Lung (tissue), 12 donors: ENCODE data around the gene ANKRD6. TPM values are rescaled to one million over a fixed set of nuclear protein-coding genes. Genes with fewer than 3 reads are reported as not detected.

ENCODE experiments used
- ATAC-seq: fragments of 200-7000 bp; cut with Tn5 transposase; one replicate; pipeline ENCODE4 v1.9.1; 2020; ENCODE audit warnings: moderate number of reproducible peaks; ENCODE audit not compliant: insufficient read depth, low FRiP score
- DNase-seq, 3 donors: peaks; one replicate each; pipeline ENCODE4 v3.0.0-alpha.2; 2013 to 2017
- H3K27ac ChIP-seq, 2 donors: one replicate each; pipeline ENCODE4 v1.5.1; 2013; ENCODE audit warnings: mild to moderate bottlenecking in 2 of 2, moderate library complexity in 2 of 2, control low read depth in 1 of 2, inconsistent platforms in 1 of 2, low read depth in 1 of 2, low read length in 1 of 2
- H3K27me3 ChIP-seq, 3 donors: one replicate each; pipeline ENCODE4 v1.5.1; 2013; ENCODE audit warnings: low read length in 2 of 3; ENCODE audit not compliant: control insufficient read depth in 3 of 3, insufficient read depth in 3 of 3
- H3K36me3 ChIP-seq, 4 donors: one replicate each; pipeline ENCODE4 v1.5.1; 2013; ENCODE audit warnings: low read length in 4 of 4, mild to moderate bottlenecking in 1 of 4, moderate library complexity in 1 of 4; ENCODE audit not compliant: control insufficient read depth in 4 of 4, insufficient read depth in 4 of 4
- H3K4me1 ChIP-seq, 5 donors: one replicate each; pipeline ENCODE4 v1.5.1; 2013; ENCODE audit warnings: low read length in 5 of 5, mild to moderate bottlenecking in 2 of 5, moderate library complexity in 1 of 5; ENCODE audit not compliant: control insufficient read depth in 5 of 5, insufficient read depth in 5 of 5
- H3K4me3 ChIP-seq: one replicate; pipeline ENCODE4 v1.5.1; 2013; ENCODE audit warnings: mild to moderate bottlenecking, control low read depth, moderate library complexity
- H3K9ac ChIP-seq, 2 donors: one replicate each; pipeline ENCODE4 v1.5.1; 2013; ENCODE audit warnings: low read length in 2 of 2, control low read depth in 1 of 2; ENCODE audit not compliant: insufficient read depth in 1 of 2
- H3K9me3 ChIP-seq, 4 donors: one replicate each; pipeline ENCODE4 v1.5.1; 2013; ENCODE audit warnings: low read length in 3 of 4, mild to moderate bottlenecking in 1 of 4, moderate library complexity in 1 of 4; ENCODE audit not compliant: control insufficient read depth in 4 of 4, insufficient read depth in 3 of 4
- CTCF ChIP-seq: IDR thresholded peaks from 2 replicates; pipeline ENCODE4 v1.5.1; 2012; ENCODE audit warnings: mild to moderate bottlenecking; ENCODE audit errors: control extremely low read depth, extremely low read depth
- WGBS, 2 donors: extraction: QIAGEN DNeasy Blood & Tissue Kit; methylation state at CpG; one replicate each; pipeline ENCODE4 v1.1.7; 2013; 5-methylcytosine and 5-hydroxymethylcytosine counted together
- polyA plus RNA-seq, 2 donors: library from polyadenylated mRNA; stranded (reverse); fragments of 200-250 nt; gene quantifications; one replicate each; pipeline ENCODE4 v1.2.1, GENCODE V29; 2013
- total RNA-seq, 2 donors: library from RNA; depleted of rRNA in 1 of 2; stranded (reverse); fragments of >200 nt in 1 of 2; gene quantifications; one replicate each; pipeline ENCODE4 v1.2.1, GENCODE V29; 2014 to 2021
- donor health status: control.
- donor health status: control.
- donor health status: Bipolar disorder and iron deficiency.
- donor health status: healthy.
- donor health status: DM: yes; HTN: yes; CAD: no.

The ANKRD6 gene
- total and polyA plus RNA-seq, 4 donors = 4.4 to 29.4 (median 16.0) TPM

- Histone ChIP-seq H3K27me3 (no peaks in the 10 kb centered on the region), H3K36me3 (no peaks in the 10 kb centered on the region), H3K27ac (no peak overlapping the region), H3K9me3 (peaks cover 0 to 3% (median 0%) of the 10 kb centered on the region in 4 donors), H3K9ac (no peak overlapping the region), H3K4me3 (no peak overlapping the region), H3K4me1 (no peaks in the 10 kb centered on the region)
- DNase-seq = no peak
- WGBS, 2 donors = 77 to 82% methylated on average over 5 of the region's 5 CpGs
- TF ChIP-seq CTCF = no peak
- no peak for ATAC-seq
Observed at GRCh38 chr6:89553431-89553830, 120.5 kb downstream of the ANKRD6 start.

- no peak for TF ChIP-seq CTCF
- ATAC-seq (no peak), DNase-seq (no peak)
- Histone ChIP-seq H3K4me3 (no peak overlapping the region), H3K27me3 (no peaks in the 10 kb centered on the region), H3K36me3 (no peaks in the 10 kb centered on the region), H3K9me3 (peaks cover 0 to 3% (median 0%) of the 10 kb centered on the region in 4 donors), H3K27ac (no peak overlapping the region), H3K9ac (no peak overlapping the region), H3K4me1 (no peaks in the 10 kb centered on the region)
- 96 to 97% methylated on average over 5 of the region's 5 CpGs for whole genome bisulfite sequencing, 2 donors
Observed at GRCh38 chr6:89554106-89554505, 121.2 kb downstream of the ANKRD6 start.

GRCh38 chr6:89555031-89555430 is 122.1 kb downstream of the ANKRD6 start:
- H3K36me3 ChIP-seq = no peaks in the 10 kb centered on the region
- no peak overlapping the region for H3K27ac ChIP-seq
- H3K4me1 ChIP-seq = no peaks in the 10 kb centered on the region
- no peak for ATAC-seq
- DNase-seq = no peak
- H3K4me3 ChIP-seq = no peak overlapping the region
- H3K9me3 ChIP-seq = peaks cover 0 to 3% (median 0%) of the 10 kb centered on the region in 4 donors
- H3K27me3 ChIP-seq = no peaks in the 10 kb centered on the region
- 78 to 89% methylated on average over 3 to 4 of the region's 4 CpGs for WGBS, 2 donors
- TF ChIP-seq CTCF = no peak
- H3K9ac ChIP-seq = no peak overlapping the region

- Histone ChIP-seq H3K9me3 (peaks cover 0 to 3% (median 0%) of the 10 kb centered on the region in 4 donors), H3K36me3 (no peaks in the 10 kb centered on the region), H3K4me1 (peaks cover 0 to under 1% (median 0%) of the 10 kb centered on the region in 5 donors), H3K9ac (no peak overlapping the region), H3K27me3 (no peaks in the 10 kb centered on the region), H3K4me3 (no peak overlapping the region), H3K27ac (no peak overlapping the region)
- no peak for TF ChIP-seq CTCF
- DNase-seq (no peak), ATAC-seq (no peak)
- WGBS, 2 donors = 71 to 85% methylated on average over 3 of the region's 3 CpGs
Observed at GRCh38 chr6:89555806-89556205, 122.9 kb downstream of the ANKRD6 start.
